ENCODE results near the gene PCBD1.

Gene PCBD1

DNA sequence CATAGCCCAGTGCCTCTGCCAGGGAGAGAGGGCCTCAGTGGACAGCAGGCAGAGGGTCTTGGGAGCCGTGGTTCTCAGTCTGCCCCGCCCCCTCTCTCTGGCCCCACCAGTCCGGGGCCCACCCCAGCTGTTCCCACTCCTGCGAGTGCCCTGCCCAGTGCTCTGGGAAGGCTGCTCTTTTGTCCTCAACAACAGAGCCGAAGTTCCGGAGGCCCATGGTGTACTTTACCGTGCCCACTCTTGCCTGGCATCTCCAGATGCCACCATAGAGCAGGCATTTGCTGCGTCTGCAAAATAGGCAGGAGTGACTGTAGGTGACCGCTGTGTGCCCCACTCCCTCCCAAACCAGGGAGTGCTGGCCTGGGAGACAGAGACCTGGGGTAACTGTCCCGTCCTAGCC lies 29.3 kb upstream of the PCBD1 start:
- no peak for DNase-seq (ENCODE audit: low read depth, low spot score)

DNA sequence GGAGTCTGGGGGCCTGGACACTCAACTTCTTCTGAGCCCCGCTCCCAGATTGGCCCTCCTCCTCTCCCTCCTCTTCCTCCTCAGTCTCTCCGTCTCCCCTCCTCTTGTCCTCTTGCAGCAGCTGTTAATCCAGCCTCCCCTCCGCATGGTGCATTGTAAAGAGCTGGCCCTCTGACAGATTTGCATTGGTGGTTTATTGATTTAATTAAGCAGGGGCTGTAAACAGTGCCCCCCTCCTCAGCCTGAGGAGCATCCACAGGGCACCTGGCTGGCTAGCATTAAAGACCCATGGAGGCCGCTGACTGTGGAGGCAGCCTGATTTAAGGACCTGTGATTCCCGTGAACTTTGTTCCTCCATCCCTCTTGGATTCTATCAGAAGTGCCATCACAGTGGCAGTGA lies 28.9 kb upstream of the PCBD1 start:
- no peak for DNase-seq (ENCODE audit: low read depth, low spot score)

GRCh38 chr10:70916241-70916640 lies 27.9 kb upstream of the PCBD1 start:
- no peak for DNase-seq (ENCODE audit: low read depth, low spot score)

- DNase-seq (ENCODE audit: low read depth, low spot score), result no peak
Measured at GRCh38 chr10:70915806-70916205, 27.4 kb upstream of the PCBD1 start.

DNA sequence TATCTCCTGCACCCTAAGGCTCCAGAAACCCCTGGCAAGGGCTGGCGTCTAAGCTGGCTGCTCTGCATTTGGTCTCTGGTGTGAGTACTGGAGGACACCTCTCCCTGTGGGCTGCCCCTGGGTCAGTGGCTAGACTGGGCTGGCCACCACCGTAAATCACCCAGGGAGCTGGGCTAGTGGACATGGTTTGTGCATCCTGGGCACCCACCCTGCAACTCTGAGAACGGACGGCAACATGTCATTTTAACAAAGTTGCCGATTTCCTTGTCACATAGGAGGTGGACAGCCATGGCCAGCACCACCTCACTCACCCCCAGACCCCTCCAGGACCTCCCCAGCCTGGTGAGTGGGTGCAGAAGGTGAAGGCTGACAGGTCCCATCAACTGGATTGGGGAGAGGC lies 26.8 kb upstream of the PCBD1 start:
- no peak for DNase-seq (ENCODE audit: low read depth, low spot score)

- no peak for DNase-seq (ENCODE audit: low read depth, low spot score)
Measured at GRCh38 chr10:70914316-70914864, 26.0 kb upstream of the PCBD1 start.

GRCh38 chr10:70913893-70914240 lies 25.5 kb upstream of the PCBD1 start:
- no peak for DNase-seq (ENCODE audit: low read depth, low spot score)

DNA sequence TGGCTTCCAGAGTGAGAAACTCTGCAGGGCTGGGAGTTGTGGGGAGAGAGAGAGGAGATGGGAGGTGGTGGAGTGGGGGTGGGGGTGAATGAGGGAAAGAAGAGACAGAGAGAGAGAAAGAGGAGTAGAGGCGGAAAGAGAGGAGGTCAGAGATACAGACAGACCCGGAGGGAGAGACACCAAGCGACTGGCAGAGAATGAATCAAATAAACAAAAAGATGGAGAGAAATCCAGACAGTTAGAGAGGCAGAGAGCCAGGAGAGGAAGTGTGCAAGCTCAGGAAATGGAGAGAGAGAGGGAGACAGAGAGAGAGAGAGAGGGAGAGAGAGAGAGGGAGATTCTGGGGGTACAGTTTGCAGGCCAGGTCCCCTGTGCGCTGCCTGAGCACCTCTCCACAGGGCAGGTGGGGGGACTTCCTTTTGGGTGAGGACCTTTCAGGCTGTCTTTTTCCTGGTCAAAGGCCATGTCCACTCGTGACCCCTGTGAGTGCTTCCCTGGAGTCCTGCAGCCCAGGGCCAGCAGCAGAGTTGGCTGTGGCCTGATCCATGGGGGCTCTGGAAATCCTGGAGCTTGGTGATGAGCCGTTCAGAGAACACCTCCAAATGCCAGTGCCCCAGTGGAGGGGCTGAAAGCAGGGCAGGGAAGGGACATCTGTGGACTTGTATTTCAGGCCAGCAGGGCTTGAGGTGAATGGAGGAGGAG lies 25.0 kb upstream of the PCBD1 start:
- no peak for DNase-seq (ENCODE audit: low read depth, low spot score)

DNA sequence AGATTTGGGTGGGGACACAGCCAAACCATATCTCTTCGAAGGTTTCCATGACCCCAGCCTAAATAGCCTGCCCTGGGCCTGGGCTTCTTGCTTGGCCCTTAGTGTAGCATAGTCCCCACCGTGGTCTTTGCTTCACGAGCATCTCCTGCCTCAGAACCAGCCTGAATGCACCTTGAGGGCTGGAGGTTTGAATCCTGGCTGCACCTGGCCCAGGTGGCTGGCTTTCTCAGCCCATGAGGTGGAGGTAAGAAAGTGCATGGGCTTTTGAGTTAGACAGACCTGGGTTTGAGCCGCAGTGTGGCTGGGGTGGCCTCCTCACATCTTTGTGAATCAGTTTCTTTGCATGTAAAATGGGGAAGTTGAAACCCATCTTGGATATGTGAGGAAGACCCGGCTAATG lies 24.2 kb upstream of the PCBD1 start:
- no peak for DNase-seq (ENCODE audit: low read depth, low spot score)

DNA sequence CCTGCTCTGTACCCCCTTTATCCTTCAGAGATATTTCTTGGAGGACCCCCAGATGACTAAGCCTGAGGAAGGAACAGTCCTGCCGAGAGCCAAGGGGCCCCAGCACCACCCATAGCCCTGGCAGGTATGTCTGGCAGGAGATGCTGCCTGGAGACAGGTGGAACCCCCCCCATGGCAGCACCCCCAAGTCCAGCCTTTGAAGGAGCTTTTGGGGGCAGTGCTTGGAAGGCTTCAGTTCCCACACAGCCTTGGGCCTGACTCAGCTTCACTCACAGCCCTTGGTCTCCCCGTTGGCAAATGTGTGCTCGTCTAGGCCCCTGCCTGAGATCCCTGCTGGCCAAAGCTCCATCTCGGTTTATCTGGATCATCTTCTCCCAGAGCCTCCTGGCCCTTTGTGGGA lies 23.0 kb upstream of the PCBD1 start:
- DNase-seq (ENCODE audit: low read depth, low spot score), result no peak

DNA sequence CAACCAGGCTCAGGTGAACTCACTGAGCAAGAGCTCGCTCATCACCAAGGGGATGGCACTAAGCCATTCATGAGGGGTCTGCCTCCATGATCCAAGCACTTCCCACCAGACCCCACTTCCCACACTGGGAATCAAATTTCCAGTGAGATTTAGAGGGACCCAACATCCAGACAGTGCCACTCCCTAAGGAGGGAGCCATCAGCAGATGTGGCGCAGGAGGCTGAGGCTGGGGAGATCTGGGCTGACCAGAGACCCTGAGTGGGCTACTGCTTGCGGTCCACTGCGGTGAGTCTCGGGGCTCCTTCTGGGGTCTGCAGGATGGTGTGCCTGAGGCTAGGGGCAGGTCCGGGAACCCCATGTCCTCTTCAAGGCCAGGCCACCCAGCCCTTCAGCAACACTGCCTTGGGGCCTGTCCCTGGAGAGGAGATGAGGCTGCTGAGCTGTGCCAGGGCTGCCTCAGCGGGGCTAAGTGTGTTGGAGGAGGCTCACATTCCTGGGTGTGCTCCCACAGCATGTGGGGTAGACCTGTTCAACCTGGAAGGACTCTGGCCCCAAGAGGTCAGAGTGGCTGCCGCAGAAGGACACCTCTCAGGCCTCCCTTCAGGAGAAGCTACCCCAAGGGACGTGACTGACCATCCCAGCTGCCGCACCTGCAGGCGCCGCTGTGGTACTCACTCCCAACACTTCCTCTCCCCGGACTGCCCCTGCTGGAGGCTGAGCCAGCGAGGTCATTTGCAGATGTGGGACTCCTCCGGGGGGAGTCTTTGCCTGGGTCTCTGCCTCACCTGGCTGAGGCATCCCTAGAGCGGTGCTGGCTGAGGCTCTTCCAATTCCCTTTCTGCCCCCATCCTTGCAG lies 22.3 kb upstream of the PCBD1 start:
- DNase-seq (ENCODE audit: low read depth, low spot score), result no peak

DNA sequence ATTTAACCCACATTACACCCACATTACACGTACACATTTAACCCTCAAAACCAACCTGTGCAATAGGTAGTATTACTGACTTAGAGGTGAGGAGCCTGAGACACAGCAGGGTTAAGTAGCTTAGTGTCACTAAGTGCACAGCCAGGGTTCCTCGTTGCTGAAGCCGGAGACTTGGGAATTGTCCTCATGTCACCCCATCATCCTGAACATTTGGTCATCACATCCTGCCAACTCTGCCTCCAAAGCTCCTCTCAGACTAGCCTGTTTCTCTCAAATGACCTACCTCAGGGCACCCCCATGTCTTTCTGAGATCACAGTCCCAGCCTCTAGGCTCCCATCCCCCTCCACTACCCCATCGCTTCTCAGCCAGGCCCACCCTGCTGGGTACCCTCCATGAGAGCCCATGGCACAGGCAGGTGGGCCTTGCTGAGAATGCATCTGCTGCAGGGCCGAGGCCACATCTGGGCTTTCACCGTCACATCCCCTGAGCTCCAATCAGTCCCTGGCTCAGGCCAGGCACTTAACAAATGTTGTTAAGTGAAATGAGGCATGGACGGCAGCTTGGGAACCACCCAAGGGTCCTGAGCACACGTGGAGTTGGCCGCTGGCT lies 21.1 kb upstream of the PCBD1 start:
- no peak for DNase-seq (ENCODE audit: low read depth, low spot score)

- DNase-seq (ENCODE audit: low read depth, low spot score), result no peak
Measured at GRCh38 chr10:70908406-70909296, 20.3 kb upstream of the PCBD1 start.

GRCh38 chr10:70907637-70908405 lies 19.5 kb upstream of the PCBD1 start:
- no peak for DNase-seq (ENCODE audit: low read depth, low spot score)

DNA sequence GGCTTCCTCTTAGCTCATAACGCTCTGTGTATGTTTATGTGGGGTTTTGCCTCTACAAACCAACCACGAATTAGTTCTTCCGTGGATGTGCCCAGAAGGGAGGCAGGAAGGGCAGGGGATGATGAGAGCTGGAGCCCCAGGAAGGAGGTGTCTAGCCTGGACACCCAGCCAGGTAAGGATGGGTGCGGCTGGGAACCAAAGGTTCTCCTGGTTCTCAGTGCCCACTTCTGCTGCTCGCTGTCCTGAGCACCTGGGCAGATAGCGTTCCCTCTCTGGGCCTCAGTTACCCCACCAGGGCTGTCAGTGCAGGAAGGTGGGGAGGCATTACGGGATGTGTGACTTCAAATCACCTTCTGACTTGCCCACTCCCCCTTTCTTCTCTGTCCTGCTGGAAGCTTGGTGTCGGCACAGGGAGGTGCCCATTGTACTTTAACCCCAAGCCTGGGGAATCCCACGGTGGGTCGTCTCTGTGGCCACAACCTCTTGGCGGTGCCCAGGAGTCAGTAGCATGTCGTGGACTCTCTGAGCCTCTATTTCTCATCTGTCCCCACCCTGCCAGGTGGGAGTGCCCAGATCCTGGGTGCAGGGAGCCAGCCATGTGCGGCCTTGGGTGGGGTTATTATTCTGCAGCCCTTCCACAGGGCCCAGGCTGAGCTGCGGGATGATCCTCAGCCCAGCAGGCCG lies 18.7 kb upstream of the PCBD1 start:
- no peak for DNase-seq (ENCODE audit: low read depth, low spot score)

DNA sequence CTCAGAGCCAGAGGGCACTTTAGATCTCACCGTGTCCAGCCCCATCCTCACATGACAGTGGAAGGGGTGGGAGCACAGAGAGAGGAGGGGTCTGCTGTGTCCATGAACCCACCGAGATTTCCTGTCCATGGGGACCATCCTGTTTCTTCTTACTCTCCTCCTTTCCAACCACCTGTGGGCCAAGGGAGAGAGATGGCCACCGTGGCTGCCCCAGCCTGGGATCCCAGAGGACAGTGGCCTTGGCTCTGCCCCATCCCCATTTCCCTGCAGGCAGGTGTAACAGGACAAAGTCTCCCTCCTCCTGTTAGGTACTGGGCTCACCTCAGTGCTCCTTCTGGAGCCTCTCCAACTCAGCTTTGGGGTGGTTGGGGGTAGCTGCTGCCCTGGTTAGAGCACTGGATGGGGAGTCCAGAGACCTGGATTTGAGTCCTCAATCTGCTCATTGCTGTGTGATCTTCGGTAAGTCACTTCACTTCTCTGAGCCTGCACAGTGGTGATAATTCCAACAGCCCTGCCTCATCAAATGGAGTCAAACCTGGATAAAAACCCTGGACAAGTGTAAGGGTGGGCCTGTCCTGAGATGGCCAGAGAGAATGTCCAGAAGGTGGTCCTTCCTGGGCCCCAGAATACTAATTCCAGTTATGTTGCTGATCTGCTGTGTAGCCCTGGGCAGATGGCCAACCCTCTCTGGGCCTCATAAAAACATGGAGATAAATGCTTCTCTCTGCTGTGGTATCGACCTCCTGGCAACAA lies 17.8 kb upstream of the PCBD1 start:
- no peak for DNase-seq (ENCODE audit: low read depth, low spot score)

DNA sequence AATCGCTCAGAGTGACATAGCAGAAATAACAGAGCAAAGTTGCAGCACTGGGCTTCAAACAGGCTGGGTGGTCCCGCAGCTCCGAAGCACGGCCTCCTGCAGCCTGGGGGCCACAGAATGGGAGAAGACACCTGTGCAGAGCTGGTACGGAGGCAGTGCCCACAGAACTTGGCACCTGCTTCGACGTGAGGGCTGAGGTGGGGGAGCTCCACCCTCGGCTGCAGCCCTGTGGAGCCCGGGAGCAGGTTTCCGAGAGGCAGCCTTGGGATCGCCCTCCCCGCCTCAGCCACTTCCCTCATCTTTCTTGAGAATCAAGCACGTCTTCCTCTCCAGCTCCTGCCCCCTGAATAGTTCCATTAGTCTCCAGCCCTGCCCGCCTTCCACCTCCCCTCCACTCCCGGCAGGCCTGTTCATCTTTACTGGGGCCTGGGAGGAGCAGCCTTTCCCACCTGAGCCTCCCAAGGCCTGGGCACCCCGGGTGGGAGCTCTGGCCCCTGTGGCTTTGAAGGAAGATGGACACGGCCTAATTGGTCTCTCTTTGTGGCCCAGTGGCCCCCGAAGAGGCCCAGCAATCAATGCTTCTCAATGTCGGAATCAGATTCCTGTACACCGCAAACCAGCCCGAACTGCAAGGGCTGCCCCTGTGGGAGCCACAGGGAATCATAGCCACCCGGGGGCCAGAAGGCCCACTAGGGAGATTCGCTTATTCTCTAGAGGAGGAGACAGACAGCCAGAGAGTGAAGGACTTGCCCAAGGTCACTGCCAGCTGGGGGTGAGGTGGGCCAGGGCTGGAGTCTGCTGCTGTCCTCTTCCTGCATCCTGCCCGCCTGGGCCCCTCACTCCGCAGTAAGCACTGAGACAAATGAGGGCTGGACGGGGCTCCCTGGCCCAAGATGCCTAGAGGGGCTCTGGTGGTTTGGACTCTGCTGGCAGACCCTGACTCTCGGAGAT lies 17.0 kb upstream of the PCBD1 start:
- DNase-seq (ENCODE audit: low read depth, low spot score), result no peak

GRCh38 chr10:70903262-70903921 lies 15.0 kb upstream of the PCBD1 start:
- DNase-seq (ENCODE audit: low read depth, low spot score), result no peak
